Nephron (organoid): ENCODE results near the gene RYR2.

Experiments
- H3K27ac Mint-ChIP-seq, 3 experiments: 2 replicates each; pipeline ENCODE4 v1.8.0; 2020; ENCODE audit warnings: mixed read lengths in 3 of 3, mild to moderate bottlenecking in 2 of 3, moderate library complexity in 1 of 3
- H3K27me3 Mint-ChIP-seq: 2 replicates; pipeline ENCODE4 v1.8.0; 2021; ENCODE audit warnings: low read depth, mild to moderate bottlenecking, moderate library complexity, mixed read lengths
- H3K36me3 Mint-ChIP-seq: 2 replicates; pipeline ENCODE4 v1.8.0; 2020; ENCODE audit warnings: low read depth, mixed read lengths
- H3K4me1 Mint-ChIP-seq: 2 replicates; pipeline ENCODE4 v1.8.0; 2020; ENCODE audit warnings: mixed read lengths
- H3K4me3 Mint-ChIP-seq, 3 experiments: 2 replicates each; pipeline ENCODE4 v1.8.0; 2020; ENCODE audit warnings: mild to moderate bottlenecking in 3 of 3, mixed read lengths in 3 of 3, moderate library complexity in 2 of 3
- H3K9me3 Mint-ChIP-seq: 2 replicates; pipeline ENCODE4 v1.8.0; 2020; ENCODE audit warnings: mixed read lengths
- TF ChIP-seq, protein P1 (sequence below), 3 experiments: fragments of 200-600 bp; sonication (generic); IDR thresholded peaks; one replicate each; pipeline ENCODE4 v1.5.0; 2021; ENCODE audit warnings: antibody characterized with exemption in 3 of 3; ENCODE audit not compliant: unreplicated experiment in 3 of 3

RYR2 gene

DNA sequence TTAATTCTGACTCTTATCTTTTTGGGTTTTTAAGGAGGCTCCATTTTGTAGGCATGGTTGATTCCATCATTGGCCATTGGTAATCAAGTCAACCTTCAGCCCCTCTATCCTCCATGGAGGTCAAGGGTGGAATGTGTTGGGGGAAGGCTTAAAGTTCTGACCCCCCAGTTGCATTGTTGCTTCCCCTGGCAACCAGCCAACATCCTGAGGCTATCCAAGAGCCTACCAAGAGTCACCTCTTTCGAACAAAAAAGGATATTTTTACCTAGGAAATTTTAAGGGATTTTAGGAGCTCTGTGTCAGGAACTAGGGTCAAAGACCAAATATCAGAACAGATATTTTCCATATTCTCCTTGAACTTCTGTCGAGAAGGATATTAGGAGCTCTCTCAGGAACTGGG, 251.8 kb downstream of the RYR2 start:
- TF ChIP-seq, protein P1, sequence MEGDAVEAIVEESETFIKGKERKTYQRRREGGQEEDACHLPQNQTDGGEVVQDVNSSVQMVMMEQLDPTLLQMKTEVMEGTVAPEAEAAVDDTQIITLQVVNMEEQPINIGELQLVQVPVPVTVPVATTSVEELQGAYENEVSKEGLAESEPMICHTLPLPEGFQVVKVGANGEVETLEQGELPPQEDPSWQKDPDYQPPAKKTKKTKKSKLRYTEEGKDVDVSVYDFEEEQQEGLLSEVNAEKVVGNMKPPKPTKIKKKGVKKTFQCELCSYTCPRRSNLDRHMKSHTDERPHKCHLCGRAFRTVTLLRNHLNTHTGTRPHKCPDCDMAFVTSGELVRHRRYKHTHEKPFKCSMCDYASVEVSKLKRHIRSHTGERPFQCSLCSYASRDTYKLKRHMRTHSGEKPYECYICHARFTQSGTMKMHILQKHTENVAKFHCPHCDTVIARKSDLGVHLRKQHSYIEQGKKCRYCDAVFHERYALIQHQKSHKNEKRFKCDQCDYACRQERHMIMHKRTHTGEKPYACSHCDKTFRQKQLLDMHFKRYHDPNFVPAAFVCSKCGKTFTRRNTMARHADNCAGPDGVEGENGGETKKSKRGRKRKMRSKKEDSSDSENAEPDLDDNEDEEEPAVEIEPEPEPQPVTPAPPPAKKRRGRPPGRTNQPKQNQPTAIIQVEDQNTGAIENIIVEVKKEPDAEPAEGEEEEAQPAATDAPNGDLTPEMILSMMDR (IDR thresholded peaks at IDR 0.05; ENCODE audit: unreplicated experiment in 3 of 3), result no peak

DNA sequence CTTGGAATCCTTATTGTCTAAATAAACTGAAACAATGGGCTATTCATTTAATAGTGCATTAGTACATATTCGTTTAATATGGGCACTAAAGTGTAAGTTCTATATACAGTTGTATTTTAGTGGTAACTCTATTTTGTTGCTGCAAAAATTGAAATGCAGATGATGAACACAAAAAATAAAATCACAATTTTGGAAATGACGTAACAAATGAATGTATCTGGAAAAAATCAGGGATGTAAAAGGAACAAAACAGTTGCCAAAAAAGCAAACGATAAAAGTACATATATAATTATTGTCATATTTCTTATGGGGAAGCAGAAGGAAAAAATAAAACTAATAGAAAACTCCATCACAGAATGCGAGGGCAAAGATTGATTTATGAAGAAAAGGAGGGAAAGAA, 254.9 kb downstream of the RYR2 start:
- H3K27me3 Mint-ChIP-seq, result no peaks in the 10 kb centered on the region
- TF ChIP-seq, protein P1 (IDR thresholded peaks at IDR 0.05; ENCODE audit: unreplicated experiment in 3 of 3), result no peak
- H3K4me1 Mint-ChIP-seq, result no peaks in the 10 kb centered on the region
- no peaks in the 10 kb centered on the region for H3K9me3 Mint-ChIP-seq
- no peak overlapping the region for H3K4me3 Mint-ChIP-seq
- H3K36me3 Mint-ChIP-seq, result no peaks in the 10 kb centered on the region
- H3K27ac Mint-ChIP-seq, result no peak overlapping the region

More for the DNA sequence above, 251.8 kb downstream of the RYR2 start:
- H3K27ac Mint-ChIP-seq, result no peak overlapping the region
- H3K4me3 Mint-ChIP-seq, result no peak overlapping the region
- H3K4me1 Mint-ChIP-seq, result no peaks in the 10 kb centered on the region
- peaks cover 2% of the 10 kb centered on the region for H3K9me3 Mint-ChIP-seq
- H3K36me3 Mint-ChIP-seq, result no peaks in the 10 kb centered on the region
- no peaks in the 10 kb centered on the region for H3K27me3 Mint-ChIP-seq

- TF ChIP-seq, protein P1 (IDR thresholded peaks at IDR 0.05; ENCODE audit: unreplicated experiment in 3 of 3), result no peak
- no peaks in the 10 kb centered on the region for H3K9me3 Mint-ChIP-seq
- no peaks in the 10 kb centered on the region for H3K36me3 Mint-ChIP-seq
- no peak overlapping the region for H3K27ac Mint-ChIP-seq
- no peak overlapping the region for H3K4me3 Mint-ChIP-seq
- no peaks in the 10 kb centered on the region for H3K4me1 Mint-ChIP-seq
- H3K27me3 Mint-ChIP-seq, result no peaks in the 10 kb centered on the region
These were observed 258.7 kb downstream of the RYR2 start for GRCh38 chr1:237300642-237301041.

- no peak overlapping the region for H3K27ac Mint-ChIP-seq
- no peaks in the 10 kb centered on the region for H3K9me3 Mint-ChIP-seq
- H3K4me1 Mint-ChIP-seq, result no peaks in the 10 kb centered on the region
- H3K4me3 Mint-ChIP-seq, result no peak overlapping the region
- TF ChIP-seq, protein P1 (IDR thresholded peaks at IDR 0.05; ENCODE audit: unreplicated experiment in 3 of 3), result no peak
- H3K27me3 Mint-ChIP-seq, result no peaks in the 10 kb centered on the region
- no peaks in the 10 kb centered on the region for H3K36me3 Mint-ChIP-seq
These were observed 261.9 kb downstream of the RYR2 start for GRCh38 chr1:237303929-237304328.

DNA sequence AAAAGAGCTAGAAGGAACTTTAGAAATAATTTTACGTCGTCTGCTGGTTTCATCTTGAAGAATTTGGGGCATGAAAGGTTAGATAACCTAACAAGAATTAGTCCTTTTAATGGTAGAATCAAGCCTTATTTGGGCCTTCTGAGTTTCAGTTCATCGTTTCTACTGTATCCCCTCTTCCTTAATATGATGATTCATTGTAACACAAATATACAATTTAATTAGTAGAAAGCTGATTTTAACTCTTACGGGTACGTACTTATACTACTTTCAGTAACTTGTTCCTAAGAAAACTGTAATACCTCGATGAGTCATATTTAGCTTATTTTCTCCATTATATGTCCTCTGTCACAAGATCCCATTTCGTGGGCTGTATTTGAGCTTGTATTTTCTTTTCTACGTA, 264.7 kb downstream of the RYR2 start:
- Mint-ChIP-seq H3K27ac (no peak overlapping the region), H3K4me1 (no peaks in the 10 kb centered on the region), H3K4me3 (no peak overlapping the region), H3K36me3 (no peaks in the 10 kb centered on the region), H3K9me3 (no peaks in the 10 kb centered on the region), H3K27me3 (no peaks in the 10 kb centered on the region)
- TF ChIP-seq, protein P1 (IDR thresholded peaks at IDR 0.05; ENCODE audit: unreplicated experiment in 3 of 3), result no peak

- Mint-ChIP-seq H3K27ac (no peak overlapping the region), H3K4me1 (no peaks in the 10 kb centered on the region), H3K36me3 (no peaks in the 10 kb centered on the region), H3K27me3 (no peaks in the 10 kb centered on the region), H3K4me3 (no peak overlapping the region), H3K9me3 (peaks cover 3% of the 10 kb centered on the region)
- TF ChIP-seq, protein P1 (IDR thresholded peaks at IDR 0.05; ENCODE audit: unreplicated experiment in 3 of 3), result no peak
These were observed 267.7 kb downstream of the RYR2 start for GRCh38 chr1:237309595-237310118.
